HG03521 (cell line): ENCODE measurements around the gene CLIP1.
"Not testable (repeated sequence)": the region's sequence is repeated elsewhere in the genome, so short reads cannot be mapped to it uniquely, and the experiment has no call there.

Experiments used
- ATAC-seq: cut with Tn5 transposase; IDR thresholded peaks from one replicate; pipeline ENCODE4 v1.9.1; 2021; ENCODE audit warnings: mild to moderate bottlenecking, moderate library complexity; ENCODE audit not compliant: unreplicated experiment

The CLIP1 gene

GRCh38 chr12:122260735-122261134 lies 161.7 kb downstream of the CLIP1 start:
- not testable (repeated sequence) for ATAC-seq

DNA sequence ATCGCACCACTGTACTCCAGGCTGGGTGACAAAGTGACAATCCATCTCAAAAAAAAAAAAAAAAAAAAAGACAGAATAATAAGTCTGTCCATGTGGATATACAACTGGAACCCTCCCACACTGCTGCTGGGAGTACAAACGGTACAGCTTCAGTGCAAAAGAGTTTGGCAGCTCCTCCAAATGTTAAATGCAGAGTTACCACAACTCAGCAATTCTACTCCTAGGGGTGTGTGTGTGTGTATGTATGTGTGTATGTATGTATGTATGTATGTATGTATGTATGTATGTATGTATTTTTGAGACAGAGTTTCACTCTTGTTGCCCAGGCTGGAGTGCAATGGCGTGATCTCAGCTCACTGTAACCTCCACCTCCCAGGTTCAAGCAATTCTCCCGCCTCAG lies 163.5 kb downstream of the CLIP1 start:
- not testable (repeated sequence) for ATAC-seq

DNA sequence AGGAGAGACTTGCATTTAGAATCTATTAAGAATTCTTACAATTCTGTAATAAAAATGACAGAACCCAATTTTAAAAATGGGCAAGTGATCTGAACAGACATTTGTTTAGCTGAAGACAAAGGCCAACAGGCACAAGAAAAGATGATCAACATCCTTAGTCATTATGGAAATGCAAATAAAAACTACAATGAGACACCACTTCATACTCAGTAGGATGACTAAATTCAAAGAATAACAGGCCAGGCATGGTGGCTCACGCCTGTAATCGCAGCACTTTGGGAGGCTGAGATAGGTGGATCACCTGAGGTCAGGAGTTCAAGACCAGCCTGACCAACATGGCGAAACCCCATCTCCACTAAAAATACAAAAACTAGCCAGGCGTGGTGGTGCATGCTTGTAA lies 164.0 kb downstream of the CLIP1 start:
- not testable (repeated sequence) for ATAC-seq

GRCh38 chr12:122250536-122250935 lies 171.9 kb downstream of the CLIP1 start:
- ATAC-seq = no peak

DNA sequence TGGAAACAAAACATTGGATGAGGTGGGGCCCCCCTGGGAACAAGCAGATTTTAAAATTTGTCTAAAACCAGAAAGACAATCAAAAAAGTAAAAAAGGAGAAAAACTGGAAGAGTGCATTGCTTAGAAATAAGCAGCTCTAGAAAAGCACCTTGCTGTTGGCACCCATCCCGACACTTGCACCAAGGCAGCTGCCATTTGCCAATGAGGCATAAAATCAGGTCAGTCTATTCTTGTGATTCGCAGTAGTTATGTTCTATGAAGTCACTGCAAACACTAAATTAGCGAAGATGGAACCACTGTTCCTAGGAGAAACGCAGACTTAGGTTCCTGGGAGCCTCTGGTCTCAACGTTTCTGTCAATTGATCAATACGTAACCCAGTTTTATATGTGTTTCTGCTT lies 172.4 kb downstream of the CLIP1 start:
- ATAC-seq = no peak

DNA sequence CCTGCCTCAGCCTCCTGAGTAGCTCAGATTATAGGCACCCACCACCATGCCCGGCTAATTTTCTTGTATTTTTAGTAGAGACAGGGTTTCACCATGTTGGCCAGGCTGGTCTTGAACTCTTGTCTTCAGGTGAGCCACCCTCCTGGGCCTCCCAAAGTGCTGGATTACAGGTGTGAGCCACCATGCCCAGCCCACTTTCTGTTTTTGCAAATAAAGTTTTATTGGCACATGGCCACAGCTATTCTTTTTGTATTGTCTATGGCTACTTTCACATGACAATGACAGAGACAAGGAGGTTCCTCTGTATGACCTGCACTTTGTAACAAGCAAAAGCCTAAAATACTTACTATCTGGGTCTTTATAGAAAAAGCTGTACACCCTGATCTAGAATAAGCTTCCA lies 176.9 kb downstream of the CLIP1 start:
- no peak for ATAC-seq

DNA sequence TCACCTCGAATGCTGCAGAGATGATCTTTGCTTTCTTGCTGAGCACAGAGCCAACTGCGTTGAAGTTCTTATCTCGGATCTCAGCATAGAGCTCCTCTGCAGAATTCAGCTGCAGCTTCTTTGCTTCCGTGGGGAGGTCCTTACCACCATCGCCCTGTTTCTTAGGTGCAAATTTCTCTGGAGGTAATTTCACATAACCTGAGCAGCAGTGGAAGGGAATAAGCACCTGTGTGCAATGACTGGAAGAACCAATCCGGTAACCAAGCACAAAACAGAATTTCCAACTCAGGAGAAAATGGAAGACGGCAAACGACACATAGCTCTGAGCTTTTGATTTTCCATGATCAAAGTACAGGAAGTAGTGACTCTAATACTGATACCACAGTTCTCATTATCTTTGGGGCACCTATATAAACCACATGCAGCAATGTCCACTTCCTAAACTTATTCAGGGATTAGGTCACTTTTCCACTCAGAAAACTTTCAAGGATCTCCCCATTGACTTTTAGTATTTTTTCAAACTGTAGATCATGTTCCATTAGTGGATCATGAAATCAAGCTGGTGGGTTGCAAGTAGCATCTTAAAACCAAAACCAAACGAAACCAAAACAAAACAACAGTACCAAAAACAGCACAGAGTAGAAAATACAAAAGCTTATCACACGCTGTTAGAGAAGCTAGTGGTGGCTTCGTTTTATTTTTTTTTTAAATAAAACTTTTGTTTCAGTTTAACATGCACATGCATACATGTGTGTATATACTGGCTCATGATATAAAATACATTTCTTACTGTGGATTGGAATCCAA lies 177.7 kb downstream of the CLIP1 start:
- no peak for ATAC-seq

DNA sequence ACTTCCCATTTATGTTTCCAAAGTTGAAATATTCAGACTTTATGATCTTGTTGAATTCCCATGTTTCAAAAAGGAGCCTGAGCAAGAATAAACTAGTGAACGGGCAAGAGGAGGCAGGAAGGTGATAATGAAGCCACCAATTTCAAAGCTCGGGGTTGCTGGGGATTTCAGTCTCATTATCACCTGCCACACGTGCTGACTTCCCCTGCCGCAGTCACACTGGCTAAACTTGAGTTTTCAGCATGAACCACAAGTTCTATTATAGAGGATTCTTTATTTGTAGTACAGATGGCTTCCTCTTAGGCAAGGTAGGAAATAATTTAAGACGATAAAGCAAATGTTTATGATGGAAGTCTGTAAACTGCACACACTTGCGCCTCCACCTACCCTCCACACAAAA lies 178.5 kb downstream of the CLIP1 start:
- ATAC-seq = no peak

DNA sequence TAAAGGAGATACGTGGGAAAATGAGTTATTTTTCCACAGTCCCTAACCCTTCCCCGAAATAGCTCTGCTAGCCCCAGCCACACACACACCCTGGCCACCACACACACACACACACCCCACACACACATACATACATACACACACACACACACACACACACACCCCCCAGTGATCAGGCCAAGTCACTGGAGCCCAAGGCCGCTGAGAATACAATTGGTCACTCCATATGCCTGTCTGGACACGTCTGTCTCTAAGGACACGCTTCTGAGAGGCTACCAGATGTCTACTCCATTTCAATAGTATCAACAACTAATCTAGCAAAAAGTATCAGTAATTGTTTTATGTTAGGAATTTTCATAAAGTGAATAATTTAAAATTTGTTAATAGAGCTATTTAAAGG lies 183.6 kb downstream of the CLIP1 start:
- no peak for ATAC-seq

- no peak for ATAC-seq
These were observed 186.7 kb downstream of the CLIP1 start for GRCh38 chr12:122235741-122236140.

- ATAC-seq = no peak
These were observed 189.8 kb downstream of the CLIP1 start for GRCh38 chr12:122232691-122233090.

DNA sequence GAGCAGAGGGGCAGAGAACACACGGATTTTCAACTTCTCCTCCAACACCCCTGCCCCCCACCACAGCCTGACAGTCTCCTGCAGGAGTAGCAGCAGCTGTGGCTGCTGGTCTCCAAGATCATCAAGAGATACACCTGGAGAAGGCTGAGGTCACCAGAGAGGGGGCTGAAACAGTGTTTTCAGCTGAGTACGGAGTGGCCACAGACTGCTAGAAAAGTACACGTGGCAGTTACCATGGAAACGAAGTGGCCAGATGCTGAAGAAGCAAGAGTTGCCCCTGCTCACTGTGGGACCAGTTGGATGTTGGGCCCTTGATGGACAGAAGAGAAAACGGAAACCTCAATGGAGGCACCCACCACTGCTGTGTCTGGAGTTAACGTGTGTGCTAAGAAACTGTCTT lies 191.7 kb downstream of the CLIP1 start:
- no peak for ATAC-seq

DNA sequence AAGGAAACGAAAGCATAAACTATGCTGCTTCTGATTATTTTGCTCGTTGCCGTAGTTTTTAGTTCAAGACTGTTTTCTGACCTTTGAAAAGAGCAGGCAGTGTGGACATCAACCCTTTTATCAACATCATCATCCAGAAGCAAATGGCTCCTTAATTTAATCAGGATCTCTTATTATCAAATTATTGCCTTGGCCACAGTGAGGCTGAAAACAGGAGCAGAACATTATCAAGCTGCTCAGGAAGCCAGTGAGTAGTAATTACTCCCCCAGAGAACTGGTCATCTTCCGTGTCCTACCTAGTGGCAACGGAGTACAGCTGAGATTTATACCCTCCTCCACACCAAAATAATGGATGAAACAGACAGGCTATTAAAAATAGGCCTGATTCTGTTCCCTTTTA lies 194.4 kb downstream of the CLIP1 start:
- ATAC-seq = no peak

DNA sequence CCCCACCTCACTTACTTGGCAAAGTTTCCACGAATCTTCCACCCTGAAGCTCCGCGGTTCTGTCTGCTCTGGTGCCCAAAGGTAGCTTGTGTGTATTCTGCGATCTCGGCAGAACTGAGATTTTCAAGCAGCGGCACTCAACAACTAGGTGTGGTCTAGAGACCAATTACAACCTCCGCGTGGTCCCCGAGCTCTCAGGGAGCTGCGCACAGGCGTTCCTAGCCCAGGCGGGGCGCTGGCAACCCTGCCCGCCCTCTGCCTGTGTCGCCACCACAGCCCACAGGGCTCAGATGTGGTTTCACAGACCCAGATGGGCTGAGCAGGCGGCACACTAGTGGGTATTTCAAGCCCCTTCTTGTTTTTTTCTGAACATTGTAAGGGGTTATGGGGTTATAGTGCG lies 195.1 kb downstream of the CLIP1 start:
- ATAC-seq = no peak

- no peak for ATAC-seq
These were observed 195.9 kb downstream of the CLIP1 start for GRCh38 chr12:122226366-122227125.

DNA sequence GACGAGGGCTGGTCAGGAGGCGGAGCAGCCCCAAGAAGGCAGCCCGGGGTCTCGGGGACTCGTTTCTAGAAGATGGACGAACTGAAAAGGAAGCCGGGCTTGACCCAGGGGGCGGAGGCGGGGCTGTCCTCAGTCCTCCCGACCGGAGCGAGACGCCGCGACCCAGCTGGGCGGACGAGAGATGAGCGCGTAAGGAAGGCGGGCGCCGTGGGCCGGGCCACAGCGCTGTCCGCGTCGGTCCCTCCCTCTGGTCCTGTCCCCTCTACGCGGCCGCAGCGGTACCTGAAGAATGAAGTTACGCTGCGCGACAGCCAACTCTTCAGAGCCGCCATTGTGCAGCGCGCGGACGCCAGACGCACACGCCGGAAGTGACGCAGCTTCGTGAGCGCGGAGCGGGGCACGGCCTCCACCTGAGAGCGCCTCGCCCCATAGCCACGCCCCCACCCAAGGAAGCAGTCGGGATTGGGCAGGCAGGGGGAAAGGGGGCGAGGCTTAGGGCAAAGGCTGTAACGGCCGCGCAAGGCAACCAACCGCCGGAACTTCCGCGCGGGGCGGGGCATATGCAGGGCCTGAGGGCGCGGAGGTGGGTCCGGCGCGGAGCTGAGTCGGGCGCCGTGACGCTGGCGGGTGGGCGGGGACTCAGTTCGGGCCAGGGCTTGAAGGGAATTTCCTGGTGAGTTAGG lies 196.6 kb downstream of the CLIP1 start, which contains the start of gene DIABLO:
TSS of gene DIABLO (minus strand) at position 370 of the 683 bp plus-strand sequence. CDS start at position 332, 38 bp downstream.
- peak; percentile 90 for ATAC-seq
